HuH-7.5 (cell line): ENCODE data around the gene NCAPH2.
A peak's percentile ranks its signal among the peaks of the same experiment; 100 is the strongest.

ENCODE experiments used
- DNase-seq: peaks from one replicate; pipeline ENCODE4 v3.0.0; 2011; ENCODE audit warnings: low spot score

NCAPH2 gene

GRCh38 chr22:50507991-50508884 is at the start of gene NCAPH2:
Gene NCAPH2 (plus strand): TSS chr22:50508224. CDS start chr22:50508338, 114 bp downstream.
- DNase-seq, result peak; percentile 99

DNA sequence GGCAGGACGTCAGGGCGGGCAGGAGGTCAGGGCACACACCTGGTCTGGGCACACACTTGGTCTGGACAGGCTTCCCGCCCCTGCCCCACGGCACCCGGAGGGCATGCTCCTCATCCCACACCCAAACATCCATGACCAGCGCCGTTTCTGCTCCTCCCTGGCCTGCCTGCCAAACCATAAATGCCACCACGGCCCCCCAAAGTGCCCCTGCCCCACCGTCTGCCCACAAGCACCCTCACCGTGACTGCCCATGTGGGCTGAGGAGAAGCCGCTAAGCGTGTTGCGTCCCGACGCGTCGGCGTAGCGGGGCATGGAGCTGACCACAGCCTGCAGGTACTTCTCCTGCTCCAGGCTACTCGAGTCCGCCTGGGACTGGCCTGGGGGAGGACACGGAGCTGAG is 49.0 kb upstream of the NCAPH2 start:
- DNase-seq, result no peak

DNA sequence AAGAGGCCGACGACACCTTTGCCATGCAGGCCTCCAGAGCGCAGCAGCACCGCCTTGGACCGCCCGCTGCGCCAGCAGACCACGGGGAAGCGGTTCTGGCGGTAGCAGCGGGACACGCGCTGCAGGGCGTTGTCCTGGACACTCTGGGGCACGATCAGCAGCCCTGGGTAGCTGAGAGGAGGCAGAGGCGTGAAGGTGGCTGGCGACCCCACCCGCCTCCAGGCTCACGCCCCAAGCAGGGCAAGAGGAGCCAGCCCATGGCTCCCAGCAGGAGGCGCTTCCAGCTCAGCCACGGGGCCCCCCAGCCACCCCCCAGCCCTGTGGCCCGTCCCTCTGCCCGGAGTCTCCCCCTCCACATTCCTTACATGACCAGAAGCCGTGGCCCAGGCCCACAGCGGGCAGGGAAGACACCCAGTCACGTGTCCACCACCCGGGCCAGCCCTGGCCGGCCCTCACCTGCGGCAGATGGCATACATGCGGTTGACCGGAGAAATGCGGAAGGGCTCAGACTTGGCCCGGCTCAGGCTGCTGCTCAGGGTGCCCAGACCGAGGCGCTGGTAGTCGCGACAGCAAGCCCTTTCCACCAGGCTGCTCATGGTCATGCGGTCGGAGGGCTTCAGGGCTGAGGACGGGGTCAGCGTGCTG is 48.4 kb upstream of the NCAPH2 start:
- DNase-seq, result no peak

DNA sequence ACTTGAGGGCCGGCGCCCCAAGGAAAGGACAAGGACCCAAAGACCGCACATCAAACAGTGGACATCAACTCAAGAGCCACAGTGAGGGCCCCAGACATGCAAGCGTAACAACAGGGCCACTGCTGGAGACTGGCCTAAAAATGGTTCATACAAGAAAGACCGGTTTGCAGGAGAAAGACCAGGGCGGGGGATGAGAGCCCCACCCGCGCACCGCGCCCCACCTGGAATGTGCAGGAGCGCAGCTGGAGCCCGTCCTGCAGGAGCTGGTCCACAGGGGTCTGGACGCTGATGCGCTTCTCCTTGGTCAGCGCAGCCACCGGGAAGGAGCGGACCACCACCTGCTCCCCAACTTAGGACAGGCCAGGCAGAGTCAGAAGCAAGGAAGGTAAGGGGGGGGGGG is 47.1 kb upstream of the NCAPH2 start:
- no peak for DNase-seq

DNA sequence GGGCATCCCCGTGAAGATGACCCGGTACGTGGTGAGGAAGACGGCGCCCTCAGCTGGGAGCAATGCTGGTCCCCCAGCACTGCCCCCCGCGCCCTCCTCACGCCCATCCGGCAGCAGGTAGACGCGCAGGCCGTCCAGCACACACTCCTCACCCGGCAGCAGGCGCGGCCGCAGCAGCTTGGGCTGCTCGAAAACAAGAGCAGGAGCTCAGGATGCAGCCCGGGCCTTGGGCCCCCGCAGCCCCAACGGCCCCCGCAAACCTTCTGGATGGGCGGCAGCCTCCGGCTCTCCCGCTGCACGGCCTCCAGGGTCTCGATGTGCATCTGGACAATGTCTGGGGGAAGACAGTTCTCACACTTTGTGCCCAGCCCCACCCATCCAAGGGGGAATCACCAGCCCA is 46.5 kb upstream of the NCAPH2 start:
- no peak for DNase-seq

- DNase-seq, result no peak
These were observed 46.0 kb upstream of the NCAPH2 start for GRCh38 chr22:50461979-50462540.

DNA sequence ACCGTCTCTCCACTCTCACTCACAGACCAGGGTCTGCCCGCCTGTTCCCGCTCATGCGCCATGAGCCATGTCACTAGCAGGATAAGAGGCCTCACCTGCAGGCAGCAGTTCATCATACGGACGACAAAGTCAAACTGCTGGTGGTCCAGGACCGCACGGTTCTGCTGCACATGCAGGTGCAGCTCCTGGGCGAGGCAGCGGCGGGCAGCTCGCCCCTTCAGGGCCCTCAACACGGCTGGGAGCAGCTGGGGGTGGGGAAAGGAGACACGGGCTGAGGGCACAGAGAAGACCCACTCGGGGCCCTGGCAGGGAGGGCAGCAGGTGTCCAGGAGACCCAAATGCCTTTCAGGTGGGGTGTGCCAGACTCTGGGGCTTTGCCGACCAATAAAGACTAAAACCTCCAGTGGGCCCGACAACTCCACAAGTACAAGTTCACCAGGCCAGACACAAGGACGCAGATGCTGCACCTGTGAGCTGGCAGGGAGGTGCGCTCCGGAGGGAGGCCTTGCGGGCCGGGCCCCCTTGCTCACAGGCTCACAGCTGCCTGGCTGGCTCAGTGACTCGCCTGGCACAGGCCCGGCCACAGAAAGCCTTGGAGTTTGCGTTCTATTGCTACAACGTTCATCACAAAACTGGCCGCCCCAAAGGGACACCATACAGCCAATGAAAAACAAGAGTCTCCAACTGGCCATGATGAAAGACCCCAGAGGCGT is 44.7 kb upstream of the NCAPH2 start:
- no peak for DNase-seq

GRCh38 chr22:50464451-50464850 is 43.6 kb upstream of the NCAPH2 start:
- DNase-seq, result no peak

DNA sequence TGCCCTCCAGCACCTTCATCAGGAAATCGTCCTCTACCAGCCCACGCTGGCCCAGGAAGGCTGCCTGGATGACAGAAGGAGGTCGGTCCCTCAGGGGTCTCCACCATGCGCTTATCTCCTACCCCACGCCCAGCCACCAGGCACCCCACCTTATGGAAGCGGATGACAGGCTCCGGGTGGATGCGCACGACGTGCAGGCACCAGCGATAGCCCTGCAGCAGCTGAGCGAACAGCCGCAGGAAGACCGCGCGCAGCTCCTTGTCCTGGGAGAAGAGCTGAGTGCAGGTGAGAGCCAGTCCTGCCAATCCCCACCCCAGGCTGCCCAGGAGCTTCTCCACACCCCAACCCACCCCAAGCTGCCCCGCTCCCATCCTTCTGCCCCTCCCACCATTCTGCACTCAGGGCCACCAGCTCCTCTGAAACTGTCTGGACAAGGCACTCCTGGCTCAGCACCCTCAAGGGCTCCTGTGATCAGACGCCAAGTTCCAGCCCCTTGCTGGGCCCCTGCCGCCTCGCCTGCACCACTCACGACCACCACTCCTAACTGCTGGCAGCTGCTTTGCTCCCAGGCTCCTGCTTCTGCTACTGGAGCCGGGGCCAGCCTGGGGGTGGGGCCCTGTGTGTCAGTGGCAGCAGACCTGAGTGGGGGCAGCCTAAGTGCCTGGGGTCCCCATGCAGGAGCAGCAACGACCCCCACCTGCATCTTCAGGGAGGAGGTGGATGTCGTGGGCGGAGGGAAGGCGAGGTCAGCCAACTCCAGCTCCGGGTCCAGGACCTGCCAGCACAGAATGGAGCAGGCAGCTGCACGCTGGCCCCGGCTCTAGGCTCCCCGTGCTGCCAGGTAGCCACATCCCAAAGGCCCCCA is 42.7 kb upstream of the NCAPH2 start:
- no peak for DNase-seq

GRCh38 chr22:50467341-50467740 is 40.7 kb upstream of the NCAPH2 start:
- DNase-seq, result no peak

- DNase-seq, result no peak
These were observed 40.1 kb upstream of the NCAPH2 start for GRCh38 chr22:50467773-50468440.

- DNase-seq, result no peak
These were observed 39.4 kb upstream of the NCAPH2 start for GRCh38 chr22:50468626-50469025.

DNA sequence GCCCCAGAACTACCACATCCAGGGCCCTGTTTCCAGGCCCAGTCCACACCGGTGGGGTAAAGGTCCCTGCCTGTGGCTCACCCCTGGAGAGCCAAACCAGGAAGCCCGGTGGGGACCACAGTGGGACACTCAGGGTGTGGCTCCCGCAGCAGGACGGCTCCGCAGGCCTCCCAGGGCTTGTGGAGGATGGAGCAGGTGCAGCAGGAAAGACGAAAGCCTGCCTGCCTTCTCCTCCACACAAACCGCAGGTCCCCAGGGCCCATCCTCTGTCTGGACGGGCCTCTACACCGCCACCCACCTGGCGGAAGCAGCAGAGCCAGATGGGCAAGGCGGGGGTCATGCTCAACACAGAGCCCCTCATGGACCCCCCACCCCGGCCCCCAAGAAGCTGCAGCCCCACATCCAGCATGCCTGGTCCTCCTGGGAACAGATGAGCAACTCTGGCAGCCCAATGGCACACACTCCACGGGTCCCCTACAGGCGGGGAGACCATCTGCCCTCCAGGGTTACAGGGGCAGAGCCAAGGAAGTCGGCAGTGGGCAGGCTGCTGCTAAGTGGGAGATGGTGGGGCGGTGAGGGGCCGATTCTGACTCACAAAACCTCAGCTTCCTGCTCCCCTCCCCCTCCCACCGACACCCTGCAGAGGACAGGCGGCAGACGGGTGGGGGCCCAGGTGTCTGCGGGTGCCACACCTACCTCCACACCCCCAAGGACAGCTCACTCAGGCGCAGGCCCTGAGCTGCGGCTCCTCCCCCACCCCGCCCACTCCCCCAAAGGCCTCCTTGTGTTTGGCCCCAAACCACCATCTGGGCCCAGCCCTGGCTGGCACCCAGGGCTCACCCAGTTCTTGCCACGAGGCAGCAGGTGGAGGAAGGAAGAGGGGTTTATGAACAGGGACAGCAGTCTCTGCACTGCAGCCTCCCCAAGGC is 38.4 kb upstream of the NCAPH2 start:
- no peak for DNase-seq

GRCh38 chr22:50470491-50470890 is 37.5 kb upstream of the NCAPH2 start:
- DNase-seq, result no peak

DNA sequence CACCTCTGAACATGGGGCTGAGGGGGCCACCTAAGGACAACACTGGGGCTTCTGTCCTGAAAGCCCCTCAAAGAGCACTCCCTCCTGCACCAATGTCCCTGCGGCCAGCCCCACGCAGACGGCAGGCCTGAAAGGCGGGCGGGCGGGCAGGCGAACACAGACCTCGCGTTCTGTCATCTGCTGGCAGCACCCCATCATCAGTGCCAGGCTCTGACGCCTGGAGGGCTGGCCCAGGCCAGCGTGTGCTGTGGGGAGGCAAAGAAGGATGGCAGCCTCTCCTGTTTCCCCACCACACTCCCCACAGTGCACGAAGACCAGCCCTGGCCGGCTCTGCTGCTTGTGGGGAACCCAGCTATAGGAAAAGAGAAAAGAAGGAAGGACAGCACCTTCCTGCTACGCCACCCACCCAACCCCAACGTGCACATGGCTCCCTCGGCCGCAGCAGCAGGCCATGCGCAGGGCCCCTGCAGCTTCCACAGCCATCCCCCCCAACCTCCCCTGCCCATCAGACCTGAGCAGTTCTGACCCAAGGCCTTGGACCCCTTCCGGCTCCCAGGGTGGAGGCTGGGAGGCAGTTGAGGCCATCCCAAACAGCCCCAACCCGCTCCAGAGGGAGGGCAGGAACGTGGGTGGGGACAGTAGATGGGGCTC is 36.7 kb upstream of the NCAPH2 start:
- no peak for DNase-seq

GRCh38 chr22:50471962-50472361 is 36.1 kb upstream of the NCAPH2 start:
- DNase-seq, result no peak

GRCh38 chr22:50473088-50473487 is 34.9 kb upstream of the NCAPH2 start:
- DNase-seq, result peak; percentile 89

GRCh38 chr22:50473855-50474671 is 34.0 kb upstream of the NCAPH2 start:
- peak; percentile 81 for DNase-seq
